ENCODE measurements around the gene STIMATE. TPM values are rescaled to one million over a fixed set of nuclear protein-coding genes. Genes with fewer than 3 reads are reported as not detected.

STIMATE gene
- total and polyA plus RNA-seq, 10 of the 15 experiments (the other 5 are each of a cell fraction or from before 2014, with no cell fraction given) = 0.24 to 24.1 (median 15.4) TPM

DNA sequence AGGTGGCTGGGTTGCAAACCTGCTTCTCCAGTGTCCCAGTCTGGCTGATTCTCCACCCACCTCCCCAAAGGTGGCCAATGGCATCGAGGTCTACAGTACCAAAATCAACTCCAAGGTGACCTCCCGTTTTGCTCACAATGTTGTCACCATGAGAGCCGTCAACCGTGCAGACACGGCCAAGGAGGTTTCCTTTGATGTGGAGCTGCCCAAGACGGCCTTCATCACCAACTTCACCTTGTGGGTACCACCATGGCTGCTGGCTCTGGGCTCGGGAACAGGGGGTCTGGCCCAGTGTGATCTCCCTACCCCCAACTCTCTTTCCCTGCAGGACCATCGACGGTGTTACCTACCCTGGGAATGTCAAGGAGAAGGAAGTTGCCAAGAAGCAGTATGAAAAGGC, 100.9 kb downstream of the STIMATE start:
- RAD21 ChIA-PET (ENCODE audit: unreplicated experiment) = no interaction called here
- H3K4me1 ChIP-seq (ENCODE audit: control insufficient read depth, insufficient read depth, low read length) = no peaks in the 10 kb centered on the region
- intact Hi-C loops (cut with micrococcal nuclease; ENCODE audit: unreplicated experiment) = no loop called here
- H3K27me3 ChIP-seq (replicated peaks in 1 of 2; ENCODE audit: control insufficient read depth in 2 of 2, insufficient read depth in 2 of 2, low read length in 1 of 2) = no peaks in the 10 kb centered on the region; a peak in 1 of 4 replicates
- no peak overlapping the region for H3K27ac ChIP-seq (ENCODE audit: control insufficient read depth, insufficient read depth)
- SMC1A ChIA-PET (ENCODE audit: uncharacterized antibody, unreplicated experiment) = no interaction called here
- ATAC-seq = no peak
- H3K9me3 ChIP-seq (replicated peaks; ENCODE audit: control insufficient read depth, insufficient read depth, low read length) = no peaks in the 10 kb centered on the region
- no peak overlapping the region for H2AFZ ChIP-seq (ENCODE audit: control insufficient read depth, low read depth, low read length)
- no peaks in the 10 kb centered on the region for H3K36me3 ChIP-seq (ENCODE audit: control insufficient read depth in 2 of 2, insufficient read depth in 2 of 2, low read length in 1 of 2)
- no peaks in the 10 kb centered on the region for H4K20me1 ChIP-seq (ENCODE audit: control insufficient read depth, insufficient read depth)
- H3K4me2 ChIP-seq (ENCODE audit: control insufficient read depth, insufficient read depth) = no peak overlapping the region
- no peak for FAIRE-seq
- H3K9ac ChIP-seq (ENCODE audit: control insufficient read depth, insufficient read depth, low read length) = no peak overlapping the region
- in situ Hi-C loops (cut with MboI) = no loop called here
- DNase-seq (ENCODE audit: low read depth, low spot score) = no peak
- no peaks in the 10 kb centered on the region for H3K79me2 ChIP-seq (ENCODE audit: control insufficient read depth, insufficient read depth, low read length)
- no TSS peak for BruUV-seq (replicated peaks)
- CTCF ChIA-PET = no interaction called here
- no peak overlapping the region for H3K4me3 ChIP-seq
- WGBS (ENCODE audit: insufficient coverage, insufficient replicate concordance, low lambda C conversion rate, missing lambda C conversion rate) = 43% methylated on average over 9 of the region's 9 CpGs
- TF ChIP-seq STAT3 (IDR thresholded peaks at IDR 0.05; ENCODE audit: low read depth, low read length) (no peak), MEF2B (IDR thresholded peaks at IDR 0.05; ENCODE audit: partially characterized antibody, poor library complexity, severe bottlenecking) (no peak), ZSCAN29 (IDR thresholded peaks at IDR 0.05) (no peak), CHD2 (IDR thresholded peaks at IDR 0.05; ENCODE audit: borderline replicate concordance, low read depth, low read length) (no peak), KLF5 (IDR thresholded peaks at IDR 0.05; ENCODE audit: partially characterized antibody) (no peak), IRF4 (IDR thresholded peaks at IDR 0.05; ENCODE audit: low read depth, low read length) (no peak), ATF7 (IDR thresholded peaks at IDR 0.05; ENCODE audit: low read depth) (no peak), ESRRA (IDR thresholded peaks at IDR 0.05; ENCODE audit: low read length) (no peak), CHD4 (IDR thresholded peaks at IDR 0.05) (no peak), FOXM1 (IDR thresholded peaks at IDR 0.05; ENCODE audit: low read depth, low read length) (no peak), BCL3 (IDR thresholded peaks at IDR 0.05; ENCODE audit: borderline replicate concordance, insufficient read depth, low read depth, low read length, poor library complexity, severe bottlenecking) (no peak), CREM (IDR thresholded peaks at IDR 0.05; ENCODE audit: low read depth) (no peak), ZBED1 (IDR thresholded peaks at IDR 0.05; ENCODE audit: borderline replicate concordance) (no peak)
- TF ChIP-seq, protein P1, sequence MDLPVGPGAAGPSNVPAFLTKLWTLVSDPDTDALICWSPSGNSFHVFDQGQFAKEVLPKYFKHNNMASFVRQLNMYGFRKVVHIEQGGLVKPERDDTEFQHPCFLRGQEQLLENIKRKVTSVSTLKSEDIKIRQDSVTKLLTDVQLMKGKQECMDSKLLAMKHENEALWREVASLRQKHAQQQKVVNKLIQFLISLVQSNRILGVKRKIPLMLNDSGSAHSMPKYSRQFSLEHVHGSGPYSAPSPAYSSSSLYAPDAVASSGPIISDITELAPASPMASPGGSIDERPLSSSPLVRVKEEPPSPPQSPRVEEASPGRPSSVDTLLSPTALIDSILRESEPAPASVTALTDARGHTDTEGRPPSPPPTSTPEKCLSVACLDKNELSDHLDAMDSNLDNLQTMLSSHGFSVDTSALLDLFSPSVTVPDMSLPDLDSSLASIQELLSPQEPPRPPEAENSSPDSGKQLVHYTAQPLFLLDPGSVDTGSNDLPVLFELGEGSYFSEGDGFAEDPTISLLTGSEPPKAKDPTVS (IDR thresholded peaks at IDR 0.05; ENCODE audit: low read depth, low read length) = no peak
- TF ChIP-seq, protein P2, sequence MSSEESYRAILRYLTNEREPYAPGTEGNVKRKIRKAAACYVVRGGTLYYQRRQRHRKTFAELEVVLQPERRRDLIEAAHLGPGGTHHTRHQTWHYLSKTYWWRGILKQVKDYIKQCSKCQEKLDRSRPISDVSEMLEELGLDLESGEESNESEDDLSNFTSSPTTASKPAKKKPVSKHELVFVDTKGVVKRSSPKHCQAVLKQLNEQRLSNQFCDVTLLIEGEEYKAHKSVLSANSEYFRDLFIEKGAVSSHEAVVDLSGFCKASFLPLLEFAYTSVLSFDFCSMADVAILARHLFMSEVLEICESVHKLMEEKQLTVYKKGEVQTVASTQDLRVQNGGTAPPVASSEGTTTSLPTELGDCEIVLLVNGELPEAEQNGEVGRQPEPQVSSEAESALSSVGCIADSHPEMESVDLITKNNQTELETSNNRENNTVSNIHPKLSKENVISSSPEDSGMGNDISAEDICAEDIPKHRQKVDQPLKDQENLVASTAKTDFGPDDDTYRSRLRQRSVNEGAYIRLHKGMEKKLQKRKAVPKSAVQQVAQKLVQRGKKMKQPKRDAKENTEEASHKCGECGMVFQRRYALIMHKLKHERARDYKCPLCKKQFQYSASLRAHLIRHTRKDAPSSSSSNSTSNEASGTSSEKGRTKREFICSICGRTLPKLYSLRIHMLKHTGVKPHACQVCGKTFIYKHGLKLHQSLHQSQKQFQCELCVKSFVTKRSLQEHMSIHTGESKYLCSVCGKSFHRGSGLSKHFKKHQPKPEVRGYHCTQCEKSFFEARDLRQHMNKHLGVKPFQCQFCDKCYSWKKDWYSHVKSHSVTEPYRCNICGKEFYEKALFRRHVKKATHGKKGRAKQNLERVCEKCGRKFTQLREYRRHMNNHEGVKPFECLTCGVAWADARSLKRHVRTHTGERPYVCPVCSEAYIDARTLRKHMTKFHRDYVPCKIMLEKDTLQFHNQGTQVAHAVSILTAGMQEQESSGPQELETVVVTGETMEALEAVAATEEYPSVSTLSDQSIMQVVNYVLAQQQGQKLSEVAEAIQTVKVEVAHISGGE (CRISPR knock-in tag; IDR thresholded peaks at IDR 0.05) = no peak
- POLR2A ChIA-PET = no interaction called here

Measured in GM12878 (cell line).